CD1c-positive myeloid dendritic cell (primary cell): Measurements from ENCODE around the gene RAB40B.
A peak's percentile ranks its signal among the peaks of the same experiment; 100 is the strongest.
"Not testable (repeated sequence)": the region's sequence is repeated elsewhere in the genome, so short reads cannot be mapped to it uniquely, and the experiment has no call there.

Experiments
- DNase-seq: peaks from one replicate; pipeline ENCODE4 v3.0.0-alpha.2; 2016; ENCODE audit errors: extremely low spot score

RAB40B gene

DNA sequence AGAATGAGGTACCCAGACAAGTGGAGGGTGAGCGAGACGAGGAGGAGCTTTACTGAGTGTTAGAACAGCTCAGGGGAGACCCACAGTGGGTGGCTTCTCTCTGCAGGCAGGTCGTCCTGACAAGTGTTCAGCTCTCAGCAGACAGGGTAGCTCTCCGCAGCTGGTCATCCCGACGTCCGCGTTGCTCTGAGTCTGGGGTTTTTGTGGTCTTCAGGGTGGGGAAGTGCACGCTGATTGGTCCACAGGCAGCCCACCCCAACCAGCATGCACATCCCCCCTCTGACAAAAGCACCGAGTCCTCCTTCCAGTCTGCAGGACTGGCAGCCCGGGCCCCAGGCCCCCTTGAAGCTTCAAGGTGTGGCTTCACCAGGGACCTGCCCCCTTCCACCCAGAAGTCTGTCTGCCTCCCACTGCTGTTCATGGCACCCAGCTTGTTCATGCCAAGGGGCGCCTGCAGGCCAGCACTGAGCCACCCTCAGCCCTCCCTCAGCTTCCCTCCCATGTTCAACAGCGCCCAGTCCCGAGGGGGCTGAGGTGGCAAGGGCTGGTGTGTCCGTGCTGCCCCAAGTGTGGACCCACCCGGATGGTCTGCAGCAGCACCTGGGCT lies 30.4 kb downstream of the RAB40B start:
- no peak for DNase-seq

DNA sequence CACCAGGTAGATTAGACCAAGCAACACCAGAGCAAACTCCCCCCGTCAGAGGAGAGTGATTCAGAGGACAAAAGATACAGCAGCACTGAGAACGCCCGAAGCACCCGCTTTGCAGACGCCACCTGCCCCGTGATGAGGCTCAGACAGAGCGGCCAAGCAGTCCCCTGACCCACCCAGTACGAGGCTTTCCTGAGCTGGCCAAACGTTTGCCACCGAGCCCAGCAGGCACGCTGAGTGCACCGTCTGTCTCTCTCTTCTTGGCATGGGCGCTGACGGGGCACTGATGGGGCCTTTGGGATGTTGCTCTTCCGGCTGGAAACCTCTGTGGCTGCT lies 30.9 kb downstream of the RAB40B start:
- DNase-seq = no peak

DNA sequence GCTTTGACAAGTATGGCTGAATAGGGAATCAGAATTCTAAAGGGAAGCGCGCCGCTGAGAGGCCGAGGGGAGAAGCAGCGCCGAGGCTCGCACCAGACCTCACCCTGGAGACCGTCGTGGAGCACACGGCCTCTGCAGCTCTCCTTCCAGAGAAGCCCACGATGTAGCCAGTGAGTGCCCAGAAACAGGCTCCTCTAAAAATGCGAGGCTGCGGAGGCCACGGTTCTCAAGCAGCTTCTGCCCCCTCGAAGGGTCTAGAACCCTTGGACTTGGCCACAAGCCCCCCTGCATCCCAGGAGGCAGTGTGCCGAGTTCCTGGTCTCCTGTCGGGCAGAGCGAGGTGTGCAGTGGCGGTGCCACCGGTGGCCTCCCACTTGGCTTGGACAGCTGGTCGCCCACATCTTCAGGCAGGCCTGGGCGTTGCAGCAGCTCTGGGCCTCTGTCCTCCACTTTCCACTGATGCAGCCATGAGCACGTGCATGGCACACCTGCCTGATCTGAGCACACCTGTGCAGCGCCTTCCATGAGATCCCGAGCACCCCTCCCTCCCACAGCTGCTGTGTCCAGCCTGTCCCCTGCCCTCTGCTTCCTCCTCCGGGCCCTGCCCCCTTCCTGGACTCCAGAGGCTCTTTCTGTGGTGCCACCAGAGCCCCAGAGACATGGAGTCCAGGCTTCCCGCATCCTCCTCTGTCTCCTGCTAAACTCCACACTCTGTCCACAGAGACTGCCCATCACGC lies 31.4 kb downstream of the RAB40B start:
- no peak for DNase-seq

DNA sequence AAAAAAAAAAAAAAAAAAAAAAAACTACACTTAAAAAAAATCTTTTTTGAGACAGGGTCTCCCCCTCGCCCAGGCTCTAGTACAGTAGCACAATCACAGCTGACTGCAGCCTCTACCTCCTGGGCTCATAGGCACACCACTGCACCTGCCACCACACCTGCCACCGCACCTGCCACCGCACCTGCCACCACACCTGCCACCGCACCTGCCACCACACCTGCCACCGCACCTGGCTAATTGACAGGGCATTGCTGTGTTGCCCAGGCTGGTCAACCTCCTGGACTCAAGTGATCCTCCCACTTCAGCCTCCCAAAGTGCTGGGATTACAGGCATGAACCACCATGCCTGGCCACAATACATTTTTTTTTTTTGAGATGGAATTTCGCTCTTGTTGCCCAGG lies 32.6 kb downstream of the RAB40B start:
- DNase-seq = no peak

DNA sequence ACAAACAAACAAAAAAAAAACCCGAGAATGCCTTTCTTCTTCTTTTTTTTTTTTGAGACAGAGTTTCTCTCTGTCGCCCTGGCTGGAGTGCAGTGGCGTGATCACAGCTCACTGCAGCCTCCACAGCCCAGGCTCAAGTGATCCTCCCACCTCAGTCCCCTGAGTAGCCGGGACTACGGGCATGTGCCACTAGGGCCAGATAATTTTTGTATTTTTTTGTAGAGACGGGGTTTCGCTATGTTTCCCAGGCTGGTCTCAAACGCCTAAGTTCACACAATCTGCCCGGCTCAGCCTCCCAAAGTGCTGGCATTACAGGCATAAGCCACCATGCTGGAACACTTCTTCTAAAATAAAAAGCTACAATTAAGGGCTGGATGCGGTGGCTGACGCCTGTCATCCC lies 33.3 kb downstream of the RAB40B start:
- DNase-seq = no peak

DNA sequence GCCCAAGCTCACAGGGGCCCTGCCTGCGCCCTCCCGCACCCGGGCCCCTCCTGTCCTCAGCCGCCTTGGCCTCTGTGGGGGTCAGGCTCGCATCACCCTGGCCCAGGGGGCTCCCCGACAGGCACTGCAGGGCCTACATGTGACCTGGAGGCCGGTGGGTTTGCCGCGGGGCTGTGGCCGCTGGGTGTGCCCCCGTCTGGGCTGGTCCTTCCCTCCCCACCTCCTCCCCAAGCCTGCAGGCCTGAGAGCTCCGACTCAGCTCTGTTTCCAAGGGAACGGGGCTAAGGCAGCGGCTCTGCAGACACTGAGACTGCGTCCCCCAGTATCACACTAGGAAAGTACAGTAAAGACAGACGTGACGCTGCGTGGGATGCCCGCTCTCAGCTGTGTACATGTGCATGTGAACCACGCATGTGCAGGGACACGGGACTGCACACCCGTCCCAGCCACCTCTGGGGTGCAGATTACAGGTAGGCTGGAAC lies 33.8 kb downstream of the RAB40B start:
- DNase-seq = no peak

DNA sequence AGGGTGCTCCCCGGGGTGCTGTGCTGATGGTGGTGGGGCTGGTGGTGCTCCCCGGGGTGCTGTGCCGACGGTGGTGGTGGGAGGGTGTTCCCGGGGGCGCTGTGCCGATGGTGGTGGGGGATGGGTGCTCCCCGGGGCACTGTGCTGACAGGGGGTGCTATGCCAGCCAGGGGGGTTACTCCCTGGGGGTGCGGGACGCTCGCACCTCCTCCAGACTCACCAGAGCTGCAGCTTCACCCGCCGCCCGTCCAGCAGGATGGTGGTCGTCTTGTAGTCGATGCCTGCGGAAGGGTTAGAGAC lies 34.3 kb downstream of the RAB40B start:
- no peak for DNase-seq

DNA sequence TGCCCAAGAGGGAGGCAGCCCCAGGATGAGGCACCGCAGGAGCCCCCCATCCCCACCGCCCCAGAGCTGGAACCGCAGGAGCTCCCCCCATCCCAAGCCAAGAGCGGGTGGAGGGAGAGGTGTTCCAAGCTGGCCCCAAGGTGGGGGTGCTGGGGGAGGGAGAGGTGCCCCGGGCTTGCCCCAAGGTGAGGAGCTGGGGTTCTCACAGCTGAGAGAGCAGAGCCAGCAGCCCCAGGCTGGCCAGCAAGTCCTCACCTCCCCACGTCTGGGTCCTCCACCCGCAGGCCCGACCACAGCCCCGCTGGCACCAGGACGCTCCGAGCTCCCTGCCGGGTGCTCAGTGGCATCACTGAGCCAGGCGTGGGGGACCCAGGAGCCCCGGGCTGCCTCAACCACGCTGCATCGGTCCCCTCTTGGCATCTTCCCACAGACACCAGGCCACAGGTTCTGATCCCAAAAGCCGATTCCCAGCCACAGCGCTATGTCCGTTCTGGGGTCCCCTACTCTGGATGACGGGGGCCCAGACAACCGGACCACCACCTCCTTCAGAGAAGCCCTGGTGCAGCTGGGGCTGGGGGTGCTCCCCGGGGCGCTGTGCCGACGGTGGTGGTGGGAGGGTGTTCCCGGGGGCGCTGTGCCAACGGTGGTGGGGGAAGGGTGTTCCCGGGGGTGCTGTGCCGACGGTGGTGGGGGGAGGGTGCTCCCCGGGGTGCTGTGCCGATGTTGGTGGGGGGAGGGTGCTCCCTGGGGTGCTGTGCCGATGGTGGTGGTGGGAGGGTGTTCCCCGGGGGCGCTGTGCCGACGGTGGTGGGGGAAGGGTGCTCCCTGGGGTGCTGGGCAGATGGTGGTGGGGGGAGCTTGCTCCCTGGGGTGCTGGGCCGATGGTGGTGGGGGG lies 34.9 kb downstream of the RAB40B start:
- no peak for DNase-seq

DNA sequence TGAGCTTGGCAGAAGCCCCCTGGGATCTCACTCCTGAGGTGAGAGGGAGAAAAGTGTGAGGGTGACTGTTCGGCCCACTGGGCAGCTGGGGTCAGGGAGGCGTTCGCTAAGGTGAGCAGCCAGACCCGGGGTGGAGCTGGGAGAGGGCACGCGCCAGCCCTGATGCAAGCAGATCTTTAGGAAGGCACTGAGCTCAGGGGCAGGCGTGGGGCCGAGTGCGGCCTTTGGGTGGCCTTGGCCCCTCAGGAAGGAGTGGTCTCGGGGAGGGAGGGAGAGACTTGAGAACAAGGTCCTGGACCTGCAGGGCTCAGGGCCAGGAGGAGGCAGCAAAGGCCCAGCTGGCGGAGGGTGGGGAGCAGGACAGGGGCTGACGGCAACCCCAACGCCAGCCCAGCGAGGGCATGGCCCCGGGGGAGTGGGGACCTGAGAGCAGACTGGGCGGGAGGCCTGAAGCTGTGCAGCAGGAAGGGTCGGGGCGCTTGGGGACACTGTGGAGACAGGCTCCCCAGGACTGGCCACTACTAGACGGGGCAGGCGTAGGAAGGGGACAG lies 35.7 kb downstream of the RAB40B start:
- DNase-seq = no peak

DNA sequence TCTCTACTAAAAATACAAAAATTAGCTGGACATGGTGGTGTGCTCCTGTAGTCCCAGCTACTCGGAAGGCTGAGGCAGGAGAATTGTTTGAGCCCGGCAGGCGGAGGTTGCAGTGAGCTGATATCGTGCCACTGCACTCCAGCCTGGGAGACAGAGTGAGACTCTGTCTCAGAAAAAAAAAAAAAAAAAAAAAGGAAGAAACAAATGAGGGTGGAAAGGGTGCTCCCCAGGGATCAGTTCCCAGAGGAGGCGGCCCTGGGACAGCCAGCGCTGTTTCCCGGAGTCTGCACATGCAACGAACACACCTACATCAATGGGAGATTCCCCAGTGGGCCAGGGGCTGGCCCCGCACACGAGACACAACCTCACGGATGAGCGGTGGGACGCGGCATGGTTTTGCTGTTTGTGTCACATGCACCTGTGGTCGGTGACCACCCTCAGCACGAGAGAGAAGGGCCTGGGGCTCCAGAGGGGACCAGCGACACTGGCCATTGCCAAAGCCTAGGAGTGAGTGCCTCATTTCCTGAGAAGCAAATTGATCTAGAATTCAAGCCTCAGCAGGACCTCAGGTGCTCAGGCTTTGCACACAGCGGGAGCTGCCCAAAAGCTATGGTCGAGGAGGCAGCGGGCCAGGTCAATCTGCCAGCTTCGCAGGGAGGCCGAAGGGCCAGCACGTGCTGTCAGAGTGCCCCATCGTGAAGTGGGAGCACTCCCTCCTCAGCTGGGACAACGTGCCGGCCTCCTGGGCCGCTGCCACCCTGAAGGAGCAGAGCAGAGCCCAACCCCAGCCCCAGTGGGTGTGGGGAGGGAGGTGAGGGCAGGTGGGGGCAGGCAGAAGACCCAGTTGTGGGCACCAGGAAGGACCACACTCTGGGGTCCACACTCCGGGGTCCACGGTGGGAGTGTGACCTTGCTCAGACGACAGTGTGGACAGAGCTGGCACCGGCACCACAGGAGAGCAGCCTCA lies 36.5 kb downstream of the RAB40B start:
- DNase-seq = no peak

DNA sequence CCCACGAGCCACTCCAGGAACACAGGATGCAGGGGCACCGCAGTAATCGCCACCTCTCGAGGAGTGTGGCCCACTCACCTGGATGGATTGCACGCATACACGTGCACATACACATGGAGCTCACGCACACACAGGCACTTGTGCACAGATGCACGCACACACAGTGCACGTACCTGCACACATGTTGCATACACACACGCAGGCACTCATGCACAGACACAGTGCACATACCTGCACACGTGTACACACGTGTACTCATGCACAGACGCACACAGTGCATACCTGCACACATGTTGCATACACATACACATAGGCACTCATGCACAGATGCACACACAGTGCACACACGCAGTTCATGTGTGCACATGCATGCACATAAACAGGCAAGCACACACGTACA lies 38.6 kb downstream of the RAB40B start:
- DNase-seq = no peak

DNA sequence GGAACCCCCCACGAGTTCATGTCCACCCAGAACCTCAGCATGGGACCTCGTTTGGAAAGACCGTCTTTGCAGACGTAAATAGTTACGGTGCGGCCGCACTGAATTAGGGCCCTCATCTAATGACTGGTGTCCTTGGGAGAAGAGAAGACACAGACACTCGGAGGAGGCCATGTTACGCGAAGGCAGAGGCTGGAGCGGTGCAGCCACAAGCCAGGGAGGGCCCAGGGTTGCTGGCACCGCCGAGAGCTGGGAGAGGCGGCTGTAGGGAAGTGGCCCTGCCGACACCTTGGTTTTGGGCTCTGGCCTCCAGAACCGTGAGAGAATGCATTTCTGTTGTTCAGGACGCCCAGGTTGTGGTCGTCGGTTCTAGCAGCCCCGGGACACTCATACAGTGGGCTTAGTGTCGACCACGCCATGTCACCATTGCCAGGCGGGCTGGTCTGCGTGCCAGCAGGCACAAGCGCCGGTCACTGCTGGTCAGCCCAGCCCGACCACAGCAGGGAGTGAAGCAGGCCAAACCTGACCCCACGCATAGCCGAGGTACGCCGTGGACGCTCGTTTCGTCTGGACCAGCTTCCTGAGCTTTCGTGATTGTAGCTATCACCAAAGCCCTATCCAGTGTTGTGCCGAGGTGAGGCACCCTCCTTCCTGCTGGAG lies 39.6 kb downstream of the RAB40B start:
- DNase-seq = no peak

DNA sequence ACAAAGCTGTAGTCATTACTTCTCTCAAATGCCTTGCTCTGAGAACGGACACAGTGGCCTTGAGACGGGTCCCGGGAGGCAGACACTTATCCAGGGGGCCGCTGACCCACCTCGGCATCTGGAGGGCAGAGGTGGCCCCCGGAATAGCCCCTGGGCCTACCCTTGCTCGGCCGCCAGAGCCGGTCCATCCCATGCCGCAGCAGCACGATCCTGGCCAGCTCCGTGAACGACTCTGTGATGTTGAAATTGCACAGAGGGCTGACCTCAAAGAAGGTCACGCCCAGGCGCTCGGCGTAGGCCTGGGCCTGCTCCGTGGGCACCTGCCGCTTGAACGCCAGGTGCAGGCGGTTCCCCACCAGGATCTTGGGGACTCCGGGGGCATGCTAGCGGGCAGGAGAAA lies 40.2 kb downstream of the RAB40B start:
- DNase-seq = no peak

DNA sequence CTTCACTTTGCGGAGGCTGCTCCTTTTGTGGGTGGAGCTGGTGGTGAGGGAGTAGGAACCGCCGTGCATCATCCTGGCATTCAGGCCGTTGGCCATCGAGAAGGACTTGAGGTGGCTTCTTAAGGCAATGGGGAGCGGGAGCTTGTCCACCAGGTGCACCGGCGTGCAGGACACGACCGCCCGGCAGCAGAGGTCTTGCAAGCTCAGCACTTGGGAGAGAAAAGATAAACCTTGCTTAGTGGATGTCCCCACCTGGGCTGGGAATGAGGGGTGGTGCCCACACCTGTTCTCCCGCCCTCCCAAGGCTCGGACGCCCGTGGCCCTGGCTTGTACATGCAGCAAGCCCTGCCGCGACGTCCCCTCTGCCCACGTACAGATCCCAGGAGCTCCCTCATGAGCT lies 40.6 kb downstream of the RAB40B start:
- DNase-seq = no peak

DNA sequence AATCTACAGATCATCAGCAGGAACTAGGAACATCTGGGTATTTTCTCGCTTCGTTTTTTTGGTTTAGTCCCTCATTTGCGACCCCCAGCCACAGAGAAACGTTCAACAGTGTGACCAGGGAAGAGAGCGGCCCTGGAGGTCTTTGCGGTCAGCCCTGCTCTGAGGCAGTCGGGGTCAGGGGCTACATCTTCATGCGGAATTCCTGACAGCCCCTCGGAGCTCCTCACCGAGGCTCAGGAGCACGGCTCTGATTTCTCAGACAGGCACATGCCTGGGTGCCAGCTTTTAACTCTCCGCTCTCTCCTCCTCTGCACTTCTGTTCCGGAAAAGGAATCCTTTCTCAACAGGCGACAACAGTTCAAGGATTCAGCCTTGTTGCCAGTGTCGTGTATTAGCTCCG lies 42.2 kb downstream of the RAB40B start:
- DNase-seq = no peak

DNA sequence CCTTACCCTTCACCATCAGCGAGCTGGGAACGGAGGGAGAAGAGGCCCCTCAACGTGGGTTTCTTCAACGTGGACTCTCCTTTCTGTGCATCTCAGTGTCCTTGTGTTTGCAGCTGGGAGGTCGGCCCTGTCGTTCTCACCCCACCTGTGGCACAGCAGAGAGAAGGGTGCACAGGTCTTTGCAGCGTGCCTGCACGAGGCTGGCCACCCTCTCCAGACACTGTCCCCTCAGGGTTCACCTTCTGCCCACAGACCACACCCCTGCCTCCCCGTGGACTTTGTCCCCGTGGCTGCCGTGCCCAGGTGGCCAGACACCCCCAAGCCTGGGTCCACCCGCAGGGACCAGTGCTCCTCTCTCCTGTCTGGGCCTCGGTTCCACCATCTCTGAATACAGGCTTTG lies 43.0 kb downstream of the RAB40B start:
- no peak for DNase-seq

DNA sequence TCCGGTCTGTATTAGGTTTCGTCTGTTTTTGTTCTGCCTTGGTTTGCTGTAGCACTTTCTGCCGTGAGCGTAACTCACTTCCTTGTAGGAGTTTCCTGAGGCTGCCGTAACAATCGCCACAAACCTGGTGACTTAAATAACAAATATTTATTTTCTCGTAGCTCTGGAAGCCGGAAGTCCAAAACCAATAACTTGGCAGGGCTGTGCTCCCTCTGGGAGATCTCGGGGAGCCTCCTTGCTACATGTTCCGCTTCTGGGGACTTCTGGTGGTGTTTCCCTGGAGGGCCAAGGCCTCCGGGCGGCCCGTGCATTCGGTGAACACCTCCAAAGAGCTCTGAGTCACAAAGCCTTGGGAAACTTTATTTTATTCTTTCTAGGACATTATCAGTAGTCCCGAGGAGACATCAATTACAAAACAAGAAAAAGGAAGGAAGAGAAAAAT lies 43.4 kb downstream of the RAB40B start:
- DNase-seq = peak; percentile 52

DNA sequence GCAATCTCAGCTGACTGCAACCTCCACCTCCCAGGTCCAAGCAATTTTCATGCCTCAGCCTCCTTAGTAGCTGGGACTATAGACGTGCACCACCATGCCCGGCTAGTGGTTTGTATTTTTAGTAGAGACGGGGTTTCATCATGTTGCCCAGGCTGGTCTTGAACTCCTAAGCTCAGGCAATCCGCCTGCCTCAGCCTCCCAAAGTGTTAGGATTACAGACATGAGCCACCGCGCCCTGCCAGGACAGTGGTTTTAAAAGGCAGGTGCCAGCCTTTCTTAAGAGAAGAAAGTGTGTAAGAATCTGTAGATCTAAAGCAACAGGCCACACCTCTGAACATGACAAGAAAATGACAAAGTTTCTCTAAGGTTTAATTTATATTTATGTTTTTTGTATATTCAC lies 43.9 kb downstream of the RAB40B start:
- DNase-seq = not testable (repeated sequence)

DNA sequence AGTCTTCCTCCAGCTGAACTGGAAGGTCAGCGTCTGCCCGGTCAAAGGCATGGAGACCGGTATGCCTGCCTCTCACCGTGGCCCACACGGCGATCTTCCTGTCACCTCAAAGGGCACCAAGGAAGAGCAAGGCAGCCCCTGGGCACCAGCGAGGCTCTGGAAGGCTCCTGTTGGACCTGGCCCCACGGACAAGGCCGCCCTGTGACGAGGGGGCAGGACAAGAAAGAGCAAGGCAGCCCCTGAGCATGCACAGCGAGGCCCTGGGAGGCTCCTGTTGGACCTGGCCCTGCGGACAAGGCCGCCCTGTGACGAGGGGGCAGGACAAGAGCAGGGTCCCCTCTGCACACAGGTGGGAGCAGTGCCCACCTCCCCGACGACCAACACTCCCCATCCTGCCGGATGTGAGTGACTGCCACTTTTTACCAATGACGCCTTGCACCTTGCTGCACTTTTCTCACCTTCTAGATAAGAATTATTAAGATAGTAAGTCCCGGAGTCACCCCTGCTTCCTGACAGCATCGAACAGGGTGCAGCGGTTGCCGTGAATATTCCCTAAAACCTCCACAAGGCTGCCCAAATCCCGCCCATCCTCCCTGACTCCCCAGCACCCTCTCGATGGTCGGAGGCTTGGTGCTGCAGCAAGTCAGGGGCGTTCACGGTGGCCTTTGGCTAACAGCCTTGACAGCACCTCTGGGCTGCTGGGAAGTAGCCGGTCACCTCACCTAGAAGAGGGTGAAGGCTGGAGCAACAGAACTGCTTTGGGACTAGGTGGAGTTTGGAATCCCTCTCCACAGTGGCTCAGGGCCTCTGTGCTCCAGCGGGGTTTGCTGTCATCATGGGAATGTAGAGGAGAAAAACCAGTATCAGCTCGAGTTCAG lies 44.6 kb downstream of the RAB40B start:
- DNase-seq = no peak

DNA sequence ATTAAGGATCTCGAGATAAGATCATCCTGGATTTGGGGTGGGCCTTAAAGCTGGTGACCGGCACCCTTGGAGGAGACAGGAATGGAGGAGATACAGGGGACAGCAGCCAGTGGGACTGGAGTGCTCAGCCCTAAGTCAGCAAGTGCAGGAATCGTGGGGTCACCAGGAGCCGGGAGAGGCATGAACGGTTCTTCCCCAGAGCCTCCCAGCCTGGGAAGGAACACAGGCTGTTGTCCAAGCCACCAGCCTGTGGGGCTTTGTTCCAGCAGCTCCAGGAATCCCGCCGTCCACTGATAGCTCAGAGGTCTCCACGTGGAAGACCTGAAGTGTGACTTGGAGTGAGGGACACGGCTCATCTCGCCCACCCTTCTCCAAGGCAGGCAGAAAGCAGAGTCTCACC lies 47.8 kb downstream of the RAB40B start:
- no peak for DNase-seq
